Right lung (tissue), 10 donors: ENCODE results near the gene ZNF662. TPM values are rescaled to one million over a fixed set of nuclear protein-coding genes. Genes with fewer than 3 reads are reported as not detected.
A peak's percentile ranks its signal among the peaks of the same experiment; 100 is the strongest.
"Not testable (repeated sequence)": the region's sequence is repeated elsewhere in the genome, so short reads cannot be mapped to it uniquely, and the experiment has no call there.

Experiments used
- DNase-seq, 2 donors: peaks; one replicate each; pipeline ENCODE4 v3.0.0-alpha.2; 2013
- long read RNA-seq, 8 donors: transcript quantifications; one replicate each; lab custom pipeline, GENCODE V29; 2026
- polyA plus RNA-seq, 5 donors: library from polyadenylated mRNA; unstranded; fragments of 120-200 nt; gene quantifications; one replicate each; pipeline versions ENCODE4 v1.2.1 to v1.2.3, GENCODE V29; 2013; ENCODE audit warnings: inconsistent platforms in 1 of 5, low replicate concordance in 1 of 5; ENCODE audit not compliant: insufficient read length in 5 of 5, insufficient read depth in 1 of 5

Gene ZNF662
- polyA plus RNA-seq: 10 to 100 TPM; 41.2 to 56.3 (median 49.2) TPM
- long read RNA-seq, donor 1: 0 reads
- long read RNA-seq, donor 2: 0 reads
- long read RNA-seq, donor 3, partial matches to known transcripts: 0 of 1 reads
- long read RNA-seq, donor 3, other reads (novel, unspliced or antisense): 0 of 1 reads
- long read RNA-seq, donor 4: 0 reads
- long read RNA-seq, donor 5, partial matches to known transcripts: 0 of 1 reads
- long read RNA-seq, donor 5, other reads (novel, unspliced or antisense): 0 of 1 reads
- long read RNA-seq, donor 6: 0 reads
- long read RNA-seq, donor 7, partial matches to known transcripts: 0 of 2 reads
- long read RNA-seq, donor 7, other reads (novel, unspliced or antisense): 0 of 2 reads
- long read RNA-seq, donor 8, partial matches to known transcripts: 0 of 2 reads
- long read RNA-seq, donor 8, other reads (novel, unspliced or antisense): 0 of 2 reads

- DNase-seq: peak; percentile 53 to 63
Measured at GRCh38 chr3:42906070-42906847, at the start of gene ZNF662. Gene ZNF662 (plus strand): TSS chr3:42906142. CDS start chr3:42908115, 1,973 bp downstream.

- DNase-seq: no peak
Measured at GRCh38 chr3:42856544-42856943, 49.4 kb upstream of the ZNF662 start.

- DNase-seq: no peak
Measured at GRCh38 chr3:42864321-42864950, 41.5 kb upstream of the ZNF662 start.

- no peak for DNase-seq
Measured at GRCh38 chr3:42865256-42865655, 40.7 kb upstream of the ZNF662 start.

- DNase-seq: no peak
Measured at GRCh38 chr3:42867138-42867537, 38.8 kb upstream of the ZNF662 start.

GRCh38 chr3:42868841-42869240 lies 37.1 kb upstream of the ZNF662 start:
- no peak for DNase-seq

GRCh38 chr3:42871592-42872196 lies 34.2 kb upstream of the ZNF662 start:
- DNase-seq: peak; percentile 28 to 39

GRCh38 chr3:42872718-42873117 lies 33.2 kb upstream of the ZNF662 start:
- no peak for DNase-seq

GRCh38 chr3:42873221-42873982 lies 32.5 kb upstream of the ZNF662 start:
- no peak for DNase-seq

GRCh38 chr3:42874749-42875148 lies 31.2 kb upstream of the ZNF662 start:
- no peak for DNase-seq

- DNase-seq: no peak
Measured at GRCh38 chr3:42875325-42876151, 30.4 kb upstream of the ZNF662 start, which contains the start of gene CYP8B1. Gene CYP8B1 (minus strand): TSS chr3:42875879. CDS start chr3:42875816, 63 bp downstream.

GRCh38 chr3:42876401-42876800 lies 29.5 kb upstream of the ZNF662 start:
- no peak for DNase-seq

- DNase-seq: peak in 1 of 2 donors; percentile 20
Measured at GRCh38 chr3:42876940-42877720, 28.8 kb upstream of the ZNF662 start.

GRCh38 chr3:42877881-42878280 lies 28.1 kb upstream of the ZNF662 start:
- peak; percentile 24 to 52 for DNase-seq

GRCh38 chr3:42880183-42880582 lies 25.8 kb upstream of the ZNF662 start:
- DNase-seq: no peak

- DNase-seq: peak; percentile 84 to 86
Measured at GRCh38 chr3:42880601-42881451, 25.1 kb upstream of the ZNF662 start.

- DNase-seq: not testable (repeated sequence)
Measured at GRCh38 chr3:42883251-42883930, 22.6 kb upstream of the ZNF662 start.
